HepG2 (cell line): ENCODE measurements around the gene RTN1. TPM values are rescaled to one million over a fixed set of nuclear protein-coding genes. Genes with fewer than 3 reads are reported as not detected.

Experiments
- ATAC-seq: fragments of 200-7000 bp; cut with Tn5 transposase; 3 replicates; pipeline ENCODE4 v1.9.1; 2020; ENCODE audit warnings: mild to moderate bottlenecking, moderate library complexity
- Bru-seq: library from RNA; stranded (reverse); fragments of 400-500 nt; gene quantifications from one replicate; lab custom pipeline; 2021; lab: Mats Ljungman, UMichigan
- BruChase-seq, 2 experiments: library from RNA; stranded (reverse); fragments of 400-500 nt; gene quantifications; one replicate each; lab custom pipeline; 2021; lab: Mats Ljungman, UMichigan
- BruUV-seq: library from RNA; stranded (reverse); fragments of 400-500 nt; replicated peaks from 2 replicates; lab custom pipeline; 2021; lab: Mats Ljungman, UMichigan
- CTCF ChIA-PET: fragments of 300-600 bp; formaldehyde crosslinking; extraction: SDS; loops from one replicate; lab custom pipeline; 2021; ENCODE audit warnings: low total read pairs, inconsistent platforms, low intra/inter-chr PET ratio; lab: Yijun Ruan, JAX
- POLR2A ChIA-PET: fragments of 350-600 bp; sonication (Branson Sonifier 250); formaldehyde crosslinking; loops from one replicate; lab custom pipeline; 2020; ENCODE audit warnings: antibody characterized with exemption, inconsistent platforms; lab: Yijun Ruan, JAX
- DNase-seq: peaks from one replicate; pipeline ENCODE4 v3.0.0-alpha.2; 2015; ENCODE audit warnings: low spot score
- FAIRE-seq: peaks from 3 replicates; lab custom pipeline; 2011; peaks lifted over from hg19 to GRCh38; lab: Jason Lieb, UNC
- H2AFZ ChIP-seq: one replicate; pipeline ENCODE4 v1.6.1; 2011; ENCODE audit warnings: low read length, inconsistent platforms
- H3K27ac ChIP-seq: fragments of 300-600 bp; 3 replicates; pipeline ENCODE4 v1.8.0; 2011; ENCODE audit warnings: mixed run types, mild to moderate bottlenecking, mixed read lengths, low read length, inconsistent platforms; ENCODE audit not compliant: insufficient read depth; ENCODE audit errors: extremely low read length
- H3K27me3 ChIP-seq, 2 experiments: fragments of 200-600 bp in 1 of 2; 2 replicates in 1 of 2; 3 replicates in 1 of 2; pipeline versions ENCODE4 v1.6.0 to v1.8.0; 2011; ENCODE audit warnings: low read length in 2 of 2, mild to moderate bottlenecking in 2 of 2, moderate library complexity in 2 of 2, inconsistent platforms in 1 of 2; ENCODE audit not compliant: insufficient read depth in 2 of 2, control insufficient read depth in 1 of 2
- H3K36me3 ChIP-seq, 2 experiments: fragments of 200-600 bp in 1 of 2; replicated peaks in 1 of 2; 2 replicates in 1 of 2; 3 replicates in 1 of 2; pipeline versions ENCODE4 v1.5.1 to v1.8.0; 2011; ENCODE audit warnings: low read length in 2 of 2, inconsistent platforms in 1 of 2; ENCODE audit not compliant: insufficient read depth in 2 of 2, control insufficient read depth in 1 of 2
- H3K4me1 ChIP-seq: 2 replicates; pipeline ENCODE4 v1.5.1; 2012; ENCODE audit warnings: low read length, inconsistent platforms; ENCODE audit not compliant: insufficient read depth
- H3K4me2 ChIP-seq: 2 replicates; pipeline ENCODE4 v1.6.0; 2011; ENCODE audit warnings: low read depth, low read length, inconsistent platforms
- H3K4me3 ChIP-seq, 3 experiments: fragments of 200-600 bp in 1 of 3; sonication (generic), shearing (Covaris generic) in 1 of 3; replicated peaks in 1 of 3; 2 replicates each; pipeline ENCODE4 v1.5.1; 2011 to 2016; ENCODE audit warnings: low read length in 3 of 3, inconsistent platforms in 2 of 3, low read depth in 2 of 3, mild to moderate bottlenecking in 2 of 3, control low read depth in 1 of 3, mixed read lengths in 1 of 3; ENCODE audit not compliant: insufficient read depth in 1 of 3
- H3K79me2 ChIP-seq: one replicate; pipeline ENCODE4 v1.6.1; 2011; ENCODE audit warnings: low read length, inconsistent platforms; ENCODE audit not compliant: insufficient read depth
- H3K9ac ChIP-seq: 2 replicates; pipeline ENCODE4 v1.6.0; 2011; ENCODE audit warnings: mild to moderate bottlenecking, low read depth, low read length, inconsistent platforms; ENCODE audit not compliant: insufficient read depth
- H3K9me3 ChIP-seq: 2 replicates; pipeline ENCODE4 v1.5.1; 2012; ENCODE audit warnings: mild to moderate bottlenecking, low read length
- H4K20me1 ChIP-seq: 2 replicates; pipeline ENCODE4 v1.6.0; 2011; ENCODE audit warnings: inconsistent platforms, mild to moderate bottlenecking, low read length, moderate library complexity; ENCODE audit not compliant: insufficient read depth
- EZH2 ChIP-seq: conservative IDR thresholded peaks from 2 replicates; pipeline ENCODE4 v1.6.1; 2012; ENCODE audit warnings: mild to moderate bottlenecking, low read depth, low read length, moderate library complexity
- FOXK2 ChIP-seq: fragments of 450-650 bp; IDR thresholded peaks from 2 replicates; pipeline ENCODE4 v1.6.1; 2016
- MAZ ChIP-seq, 2 experiments: sonication (generic) in 1 of 2; formaldehyde crosslinking in 1 of 2; IDR thresholded peaks; 2 replicates each; pipeline versions ENCODE4 v1.5.0 to v1.6.1; 2012 to 2020; ENCODE audit warnings: low read depth in 2 of 2, mild to moderate bottlenecking in 2 of 2, borderline replicate concordance in 1 of 2, improper control_type of control experiment in 1 of 2, low read length in 1 of 2, missing genetic modification reagents in 1 of 2, moderate library complexity in 1 of 2
- MED13 ChIP-seq: sonication (generic); formaldehyde crosslinking; IDR thresholded peaks from 2 replicates; pipeline ENCODE4 v1.5.0; 2020; ENCODE audit warnings: missing genetic modification reagents
- RFX1 ChIP-seq: fragments of 450-650 bp; IDR thresholded peaks from 2 replicates; pipeline ENCODE4 v1.6.1; 2017
- ZNF253 ChIP-seq: sonication (generic); formaldehyde crosslinking; IDR thresholded peaks from 2 replicates; pipeline ENCODE4 v1.8.0; 2022; ENCODE audit warnings: mild to moderate bottlenecking, missing genetic modification reagents, borderline replicate concordance
- ZNF350 ChIP-seq: sonication (generic); formaldehyde crosslinking; IDR thresholded peaks from 2 replicates; pipeline ENCODE4 v1.4.0; 2020; ENCODE audit warnings: mild to moderate bottlenecking, low read depth, missing genetic modification reagents, borderline replicate concordance
- ZNF598 ChIP-seq: sonication (generic); formaldehyde crosslinking; IDR thresholded peaks from 2 replicates; pipeline ENCODE4 v1.5.1; 2020; ENCODE audit warnings: mild to moderate bottlenecking, missing genetic modification reagents, borderline replicate concordance
- ZNF615 ChIP-seq: sonication (generic); formaldehyde crosslinking; IDR thresholded peaks from 2 replicates; pipeline ENCODE4 v1.5.0; 2020; ENCODE audit warnings: mild to moderate bottlenecking, missing genetic modification reagents, borderline replicate concordance
- ZNF891 ChIP-seq: sonication (generic); formaldehyde crosslinking; IDR thresholded peaks from 2 replicates; pipeline ENCODE4 v1.5.0; 2020; ENCODE audit warnings: mild to moderate bottlenecking, missing genetic modification reagents
- WGBS: methylation state at CpG from one replicate; pipeline ENCODE4 v1.1.6; 2017; ENCODE audit warnings: low lambda C conversion rate; 5-methylcytosine and 5-hydroxymethylcytosine counted together
- in situ Hi-C: cut with HindIII; loops from 2 replicates; pipeline ENCODE4 v1.10.0; 2017; ENCODE audit warnings: low pct_unique_long_range_greater_than_20kb; ENCODE audit not compliant: extremely low pct_ligation_motif_present
- intact Hi-C: fragments of 100-400 bp; cut with micrococcal nuclease; formaldehyde crosslinking; loops from one replicate; pipeline ENCODE4 v1.10.0; 2022; ENCODE audit not compliant: unreplicated experiment
- long read RNA-seq, 2 experiments: library from RNA in 1 of 2; library from polyadenylated mRNA in 1 of 2; stranded (forward) in 1 of 2; unstranded in 1 of 2; transcript quantifications; one replicate each; pipeline ENCODE4 v2.0.0, GENCODE V29; 2019 to 2022
- polyA minus RNA-seq, 3 experiments: library from RNA; depleted of rRNA, polyadenylated mRNA; stranded (reverse); fragments of >200 nt; gene quantifications; 2 replicates each; pipeline ENCODE4 v1.2.3, GENCODE V29; 2011; ENCODE audit warnings: low replicate concordance in 1 of 3
- polyA plus RNA-seq, 8 experiments: library from polyadenylated mRNA; depleted of rRNA in 3 of 8; stranded (reverse) in 7 of 8; unstranded in 1 of 8; fragments of >200 nt; fragmentation: Illumina TruSeq in 4 of 8; extraction: Trizol in 4 of 8; gene quantifications; 2 replicates each; pipeline versions ENCODE4 v1.2.1 to v1.2.3, GENCODE V29; 2011 to 2016; ENCODE audit warnings: low read depth in 4 of 8, missing spikeins in 1 of 8, mixed read lengths in 1 of 8; ENCODE audit not compliant: insufficient read depth in 1 of 8
- total RNA-seq, 5 experiments: library from RNA; depleted of rRNA; stranded (reverse); fragments of >200 nt; fragmentation: Illumina TruSeq; extraction: Trizol; gene quantifications; 2 replicates each; pipeline ENCODE4 v1.2.3, GENCODE V29; 2016; ENCODE audit warnings: low read depth in 1 of 5
- TF ChIP-seq, protein P1 (sequence below): sonication (generic); formaldehyde crosslinking; IDR thresholded peaks from 2 replicates; pipeline ENCODE4; 2020; ENCODE audit warnings: missing genetic modification reagents, mild to moderate bottlenecking, borderline replicate concordance

Gene RTN1, protein sequence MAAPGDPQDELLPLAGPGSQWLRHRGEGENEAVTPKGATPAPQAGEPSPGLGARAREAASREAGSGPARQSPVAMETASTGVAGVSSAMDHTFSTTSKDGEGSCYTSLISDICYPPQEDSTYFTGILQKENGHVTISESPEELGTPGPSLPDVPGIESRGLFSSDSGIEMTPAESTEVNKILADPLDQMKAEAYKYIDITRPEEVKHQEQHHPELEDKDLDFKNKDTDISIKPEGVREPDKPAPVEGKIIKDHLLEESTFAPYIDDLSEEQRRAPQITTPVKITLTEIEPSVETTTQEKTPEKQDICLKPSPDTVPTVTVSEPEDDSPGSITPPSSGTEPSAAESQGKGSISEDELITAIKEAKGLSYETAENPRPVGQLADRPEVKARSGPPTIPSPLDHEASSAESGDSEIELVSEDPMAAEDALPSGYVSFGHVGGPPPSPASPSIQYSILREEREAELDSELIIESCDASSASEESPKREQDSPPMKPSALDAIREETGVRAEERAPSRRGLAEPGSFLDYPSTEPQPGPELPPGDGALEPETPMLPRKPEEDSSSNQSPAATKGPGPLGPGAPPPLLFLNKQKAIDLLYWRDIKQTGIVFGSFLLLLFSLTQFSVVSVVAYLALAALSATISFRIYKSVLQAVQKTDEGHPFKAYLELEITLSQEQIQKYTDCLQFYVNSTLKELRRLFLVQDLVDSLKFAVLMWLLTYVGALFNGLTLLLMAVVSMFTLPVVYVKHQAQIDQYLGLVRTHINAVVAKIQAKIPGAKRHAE
- total RNA-seq (2016; rRNA removed; fragmentation: Illumina TruSeq; extraction: Trizol) (0.04 and 0.20 TPM in 2 replicates), polyA plus RNA-seq (2011; rRNA removed) (0.18 and 0.21 TPM in 2 replicates), polyA minus RNA-seq (2011; rRNA and poly(A)+ RNA removed; ENCODE audit: low replicate concordance) (not detected in 2 replicates), Bru-seq, nascent RNA (percentile 13 among the genes with signal in this experiment), BruChase-seq, experiment 1, labeled RNA remaining after a 6-hour chase (percentile 13 among the genes with signal in this experiment), BruChase-seq, experiment 2, labeled RNA remaining after a 2-hour chase (percentile 17 among the genes with signal in this experiment)
- 0.09 TPM in 1 of 2 replicates, not detected in the other for total RNA-seq (2016; cell fraction: cytosol; rRNA removed; fragmentation: Illumina TruSeq; extraction: Trizol; ENCODE audit: low read depth)
- total RNA-seq (2016; cell fraction: insoluble cytoplasmic fraction; rRNA removed; fragmentation: Illumina TruSeq; extraction: Trizol): 0.06 TPM in 1 of 2 replicates, not detected in the other
- 0.06 and 0.10 TPM in 2 replicates for total RNA-seq (2016; cell fraction: membrane; rRNA removed; fragmentation: Illumina TruSeq; extraction: Trizol)
- 0.19 TPM in 1 of 2 replicates, not detected in the other for total RNA-seq (2016; cell fraction: nucleus; rRNA removed; fragmentation: Illumina TruSeq; extraction: Trizol)
- polyA plus RNA-seq (2011; cell fraction: cytosol; rRNA removed): 0.07 and 0.10 TPM in 2 replicates
- polyA plus RNA-seq (2011; cell fraction: nucleus; rRNA removed): 0.16 and 0.32 TPM in 2 replicates
- polyA plus RNA-seq (2012): not detected in 2 replicates
- polyA plus RNA-seq (2016; cell fraction: cytosol; fragmentation: Illumina TruSeq; extraction: Trizol; ENCODE audit: low read depth): not detected in 2 replicates
- polyA plus RNA-seq (2016; cell fraction: insoluble cytoplasmic fraction; fragmentation: Illumina TruSeq; extraction: Trizol; ENCODE audit: low read depth): not detected in 2 replicates
- polyA plus RNA-seq (2016; cell fraction: membrane; fragmentation: Illumina TruSeq; extraction: Trizol; ENCODE audit: low read depth): not detected in 2 replicates
- polyA plus RNA-seq (2016; cell fraction: nucleus; fragmentation: Illumina TruSeq; extraction: Trizol; ENCODE audit: insufficient read depth, low read depth): 0.19 and 0.32 TPM in 2 replicates
- not detected in 2 replicates for polyA minus RNA-seq (2011; cell fraction: cytosol; rRNA and poly(A)+ RNA removed)
- polyA minus RNA-seq (2011; cell fraction: nucleus; rRNA and poly(A)+ RNA removed): not detected in 2 replicates
- long read RNA-seq, experiment 1: 0 reads
- long read RNA-seq, experiment 2: 0 reads

DNA sequence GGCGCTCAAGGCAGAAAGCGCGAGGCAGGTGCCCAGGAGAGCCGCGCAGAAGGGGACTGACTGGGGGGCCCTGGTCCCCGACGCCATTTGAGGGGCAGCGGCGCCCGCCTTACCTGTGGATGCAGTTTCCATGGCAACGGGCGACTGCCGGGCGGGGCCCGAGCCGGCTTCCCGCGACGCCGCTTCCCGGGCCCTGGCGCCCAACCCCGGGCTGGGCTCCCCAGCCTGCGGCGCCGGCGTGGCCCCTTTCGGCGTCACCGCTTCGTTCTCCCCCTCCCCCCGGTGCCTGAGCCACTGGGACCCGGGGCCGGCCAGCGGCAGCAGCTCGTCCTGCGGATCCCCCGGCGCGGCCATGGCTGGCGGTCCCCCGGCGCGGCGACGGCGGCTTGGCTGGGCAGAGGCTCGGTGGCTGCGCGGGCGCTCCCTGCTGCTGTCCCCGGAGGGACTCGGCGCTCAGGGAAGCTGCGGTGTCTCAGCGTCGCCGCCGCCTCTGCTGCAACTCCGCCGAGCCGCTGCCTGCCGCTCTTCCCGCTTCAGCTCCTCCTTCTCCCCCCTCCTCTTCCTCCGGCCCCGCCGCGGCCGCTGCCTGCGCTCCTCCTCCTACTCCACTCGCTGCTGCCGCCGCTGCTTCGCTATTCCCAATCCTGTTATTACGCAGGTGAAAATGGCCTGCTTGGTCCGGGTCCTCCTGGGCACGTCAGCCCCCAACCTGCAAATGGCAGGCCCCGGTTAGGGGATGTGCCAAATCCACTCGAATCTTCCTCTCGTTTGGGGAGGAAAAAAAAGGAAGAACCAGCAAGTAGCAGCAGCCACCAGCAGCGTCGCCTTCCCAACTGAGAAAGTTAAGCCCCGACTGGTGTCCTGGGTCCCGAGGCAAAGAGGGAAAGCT is at the start of gene RTN1:
RTN1 (minus strand) TSS at position 500 of the 889 bp plus-strand sequence; CDS start at position 354, 146 bp downstream.
- ChIA-PET POLR2A (no interaction called here), CTCF (no interaction called here)
- FAIRE-seq (no peak), ATAC-seq (peak; percentile 89), DNase-seq (no peak)
- Histone ChIP-seq H3K9ac (no peak within 1 kb of the TSS), H4K20me1 (no peaks in the 10 kb centered on the region), H3K36me3 (no peaks in the 10 kb centered on the region), H3K9me3 (no peaks in the 10 kb centered on the region), H2AFZ (no peak within 1 kb of the TSS), H3K79me2 (no peaks in the 10 kb centered on the region), H3K4me3 (peak within 1 kb of the TSS; percentile 35 to 64 (median 37)), H3K27ac (no peak within 1 kb of the TSS), H3K4me1 (peaks cover 8% of the 10 kb centered on the region; the same call in 1 of the 2 replicates), H3K27me3 (peaks cover 0 to 30% of the 10 kb centered on the region in 2 experiments; a peak in 2 of 5 replicates), H3K4me2 (peak within 1 kb of the TSS; percentile 54)
- intact Hi-C loops (no loop called here), in situ Hi-C loops (no loop called here)
- WGBS: 1% methylated on average over 26 of the region's 84 CpGs
- no TSS peak for BruUV-seq
- no peak for TF ChIP-seq FOXK2
- no peak for TF ChIP-seq ZNF615
- no peak for TF ChIP-seq MAZ (IDR thresholded peaks at IDR 0.05; ENCODE audit: borderline replicate concordance, low read depth, low read length)
- 0 out of 2 replicates have a peak, but pooled peaks have one; percentile 10 for TF ChIP-seq MAZ (CRISPR knock-in tag; IDR thresholded peaks at IDR 0.05; ENCODE audit: low read depth)
- TF ChIP-seq ZNF350 (CRISPR knock-in tag): no peak
- no peak for TF ChIP-seq ZNF253
- no peak for TF ChIP-seq MED13 (CRISPR knock-in tag)
- TF ChIP-seq ZNF891 (CRISPR knock-in tag): no peak
- TF ChIP-seq, protein P1, sequence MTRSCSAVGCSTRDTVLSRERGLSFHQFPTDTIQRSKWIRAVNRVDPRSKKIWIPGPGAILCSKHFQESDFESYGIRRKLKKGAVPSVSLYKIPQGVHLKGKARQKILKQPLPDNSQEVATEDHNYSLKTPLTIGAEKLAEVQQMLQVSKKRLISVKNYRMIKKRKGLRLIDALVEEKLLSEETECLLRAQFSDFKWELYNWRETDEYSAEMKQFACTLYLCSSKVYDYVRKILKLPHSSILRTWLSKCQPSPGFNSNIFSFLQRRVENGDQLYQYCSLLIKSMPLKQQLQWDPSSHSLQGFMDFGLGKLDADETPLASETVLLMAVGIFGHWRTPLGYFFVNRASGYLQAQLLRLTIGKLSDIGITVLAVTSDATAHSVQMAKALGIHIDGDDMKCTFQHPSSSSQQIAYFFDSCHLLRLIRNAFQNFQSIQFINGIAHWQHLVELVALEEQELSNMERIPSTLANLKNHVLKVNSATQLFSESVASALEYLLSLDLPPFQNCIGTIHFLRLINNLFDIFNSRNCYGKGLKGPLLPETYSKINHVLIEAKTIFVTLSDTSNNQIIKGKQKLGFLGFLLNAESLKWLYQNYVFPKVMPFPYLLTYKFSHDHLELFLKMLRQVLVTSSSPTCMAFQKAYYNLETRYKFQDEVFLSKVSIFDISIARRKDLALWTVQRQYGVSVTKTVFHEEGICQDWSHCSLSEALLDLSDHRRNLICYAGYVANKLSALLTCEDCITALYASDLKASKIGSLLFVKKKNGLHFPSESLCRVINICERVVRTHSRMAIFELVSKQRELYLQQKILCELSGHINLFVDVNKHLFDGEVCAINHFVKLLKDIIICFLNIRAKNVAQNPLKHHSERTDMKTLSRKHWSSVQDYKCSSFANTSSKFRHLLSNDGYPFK (CRISPR knock-in tag): no peak
- TF ChIP-seq ZNF598 (CRISPR knock-in tag): no peak
- TF ChIP-seq RFX1: peak; percentile 28; the same call in 1 of the 2 replicates
- TF ChIP-seq EZH2: peak; percentile 74
